Measurements from ENCODE around the gene TUFT1.

- no peak for TF ChIP-seq POLR2A (IDR thresholded peaks at IDR 0.05; ENCODE audit: low read depth, low read length)
- TF ChIP-seq TAF1 (IDR thresholded peaks at IDR 0.05; ENCODE audit: borderline replicate concordance, low read depth, low read length), result no peak
Observed at GRCh38 chr1:151536499-151536898, 3.6 kb upstream of the TUFT1 start.

All from GM12892 (cell line).